HepG2 (cell line): Measurements from ENCODE around the gene WAS. TPM values are rescaled to one million over a fixed set of nuclear protein-coding genes. Genes with fewer than 3 reads are reported as not detected.
A peak's percentile ranks its signal among the peaks of the same experiment; 100 is the strongest.

Source experiments
- ARID3A ChIP-seq: IDR thresholded peaks from 2 replicates; pipeline ENCODE4 v1.6.1; 2012; ENCODE audit warnings: low read depth, low read length, improper control_type of control experiment
- ARNT2 ChIP-seq: sonication (generic); formaldehyde crosslinking; IDR thresholded peaks from 2 replicates; pipeline ENCODE4 v1.8.0; 2022; ENCODE audit warnings: mild to moderate bottlenecking, low read depth, missing genetic modification reagents, moderate library complexity
- GATAD1 ChIP-seq: IDR thresholded peaks from 2 replicates; pipeline ENCODE4 v1.6.1; 2016; ENCODE audit warnings: missing genetic modification reagents, missing compliant biosample characterization
- SYNCRIP ChIP-seq: fragments of 200-400 bp; formaldehyde crosslinking; IDR thresholded peaks from 2 replicates; pipeline ENCODE4 v1.6.1; 2018; ENCODE audit warnings: mild to moderate bottlenecking, low read depth, low read length; ENCODE audit not compliant: insufficient read depth
- ZBTB49 ChIP-seq: sonication (generic); formaldehyde crosslinking; IDR thresholded peaks from 2 replicates; pipeline ENCODE4 v1.4.0; 2020; ENCODE audit warnings: missing genetic modification reagents, borderline replicate concordance
- ZSCAN21 ChIP-seq: sonication (generic); formaldehyde crosslinking; IDR thresholded peaks from 2 replicates; pipeline ENCODE4 v1.8.0; 2022; ENCODE audit warnings: mild to moderate bottlenecking, missing genetic modification reagents, moderate library complexity, borderline replicate concordance
- polyA plus RNA-seq, 8 experiments: library from polyadenylated mRNA; depleted of rRNA in 3 of 8; stranded (reverse) in 7 of 8; unstranded in 1 of 8; fragments of >200 nt; fragmentation: Illumina TruSeq in 4 of 8; extraction: Trizol in 4 of 8; gene quantifications; 2 replicates each; pipeline versions ENCODE4 v1.2.1 to v1.2.3, GENCODE V29; 2011 to 2016; ENCODE audit warnings: low read depth in 4 of 8, missing spikeins in 1 of 8, mixed read lengths in 1 of 8; ENCODE audit not compliant: insufficient read depth in 1 of 8
- total RNA-seq, 5 experiments: library from RNA; depleted of rRNA; stranded (reverse); fragments of >200 nt; fragmentation: Illumina TruSeq; extraction: Trizol; gene quantifications; 2 replicates each; pipeline ENCODE4 v1.2.3, GENCODE V29; 2016; ENCODE audit warnings: low read depth in 1 of 5
- TF ChIP-seq, protein P1 (sequence below): sonication (generic); formaldehyde crosslinking; IDR thresholded peaks from 2 replicates; pipeline ENCODE4 v1.4.0; 2020; ENCODE audit warnings: mild to moderate bottlenecking, missing genetic modification reagents
- TF ChIP-seq, protein P2 (sequence below): sonication (generic); formaldehyde crosslinking; IDR thresholded peaks from 2 replicates; pipeline ENCODE4 v1.4.0; 2020; ENCODE audit warnings: mild to moderate bottlenecking, missing genetic modification reagents, borderline replicate concordance

The WAS gene
- total and polyA plus RNA-seq, 2 of the 13 experiments (the other 11 are each of a cell fraction or from before 2014, with no cell fraction given) = 0.11 TPM; not detected in 1

DNA sequence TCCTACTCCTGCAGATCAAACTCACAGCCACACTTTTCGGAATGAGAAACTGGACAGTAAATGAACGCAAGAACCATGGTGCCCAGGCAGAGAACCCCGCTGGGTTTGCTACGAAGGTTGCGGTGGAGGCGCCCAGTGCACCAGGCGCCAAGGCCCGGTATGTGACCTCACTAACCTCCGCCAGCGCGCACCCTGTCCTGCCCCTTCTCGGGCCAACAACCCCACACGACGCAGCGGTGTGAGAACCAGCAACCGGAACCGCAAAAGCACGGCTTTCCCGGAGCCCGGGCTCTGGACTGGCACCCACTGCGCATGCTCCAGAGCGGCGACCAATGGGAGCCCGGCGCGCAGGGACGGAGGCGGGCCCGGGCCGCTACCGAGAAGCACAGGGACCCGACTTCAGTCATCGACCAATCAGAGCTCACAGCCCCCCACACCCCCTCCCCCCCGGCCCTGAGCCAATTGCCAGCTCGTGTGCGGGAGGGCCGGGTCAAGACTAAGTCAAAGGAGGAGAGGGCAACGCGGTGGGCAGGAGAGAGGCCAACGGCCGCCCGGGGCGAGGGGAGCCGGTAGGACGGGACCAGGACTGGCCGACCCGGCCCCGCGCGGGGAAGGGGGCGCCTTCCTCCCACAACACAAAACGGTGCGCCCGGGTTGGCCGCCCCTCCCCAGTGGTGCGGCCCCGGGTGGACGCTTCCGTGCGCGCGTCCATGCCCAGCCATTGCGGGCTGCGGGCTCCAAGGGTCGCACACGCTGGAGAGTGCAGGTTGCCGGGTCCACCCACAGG is 7.3 kb upstream of the WAS start (continued):
- TF ChIP-seq, protein P1, sequence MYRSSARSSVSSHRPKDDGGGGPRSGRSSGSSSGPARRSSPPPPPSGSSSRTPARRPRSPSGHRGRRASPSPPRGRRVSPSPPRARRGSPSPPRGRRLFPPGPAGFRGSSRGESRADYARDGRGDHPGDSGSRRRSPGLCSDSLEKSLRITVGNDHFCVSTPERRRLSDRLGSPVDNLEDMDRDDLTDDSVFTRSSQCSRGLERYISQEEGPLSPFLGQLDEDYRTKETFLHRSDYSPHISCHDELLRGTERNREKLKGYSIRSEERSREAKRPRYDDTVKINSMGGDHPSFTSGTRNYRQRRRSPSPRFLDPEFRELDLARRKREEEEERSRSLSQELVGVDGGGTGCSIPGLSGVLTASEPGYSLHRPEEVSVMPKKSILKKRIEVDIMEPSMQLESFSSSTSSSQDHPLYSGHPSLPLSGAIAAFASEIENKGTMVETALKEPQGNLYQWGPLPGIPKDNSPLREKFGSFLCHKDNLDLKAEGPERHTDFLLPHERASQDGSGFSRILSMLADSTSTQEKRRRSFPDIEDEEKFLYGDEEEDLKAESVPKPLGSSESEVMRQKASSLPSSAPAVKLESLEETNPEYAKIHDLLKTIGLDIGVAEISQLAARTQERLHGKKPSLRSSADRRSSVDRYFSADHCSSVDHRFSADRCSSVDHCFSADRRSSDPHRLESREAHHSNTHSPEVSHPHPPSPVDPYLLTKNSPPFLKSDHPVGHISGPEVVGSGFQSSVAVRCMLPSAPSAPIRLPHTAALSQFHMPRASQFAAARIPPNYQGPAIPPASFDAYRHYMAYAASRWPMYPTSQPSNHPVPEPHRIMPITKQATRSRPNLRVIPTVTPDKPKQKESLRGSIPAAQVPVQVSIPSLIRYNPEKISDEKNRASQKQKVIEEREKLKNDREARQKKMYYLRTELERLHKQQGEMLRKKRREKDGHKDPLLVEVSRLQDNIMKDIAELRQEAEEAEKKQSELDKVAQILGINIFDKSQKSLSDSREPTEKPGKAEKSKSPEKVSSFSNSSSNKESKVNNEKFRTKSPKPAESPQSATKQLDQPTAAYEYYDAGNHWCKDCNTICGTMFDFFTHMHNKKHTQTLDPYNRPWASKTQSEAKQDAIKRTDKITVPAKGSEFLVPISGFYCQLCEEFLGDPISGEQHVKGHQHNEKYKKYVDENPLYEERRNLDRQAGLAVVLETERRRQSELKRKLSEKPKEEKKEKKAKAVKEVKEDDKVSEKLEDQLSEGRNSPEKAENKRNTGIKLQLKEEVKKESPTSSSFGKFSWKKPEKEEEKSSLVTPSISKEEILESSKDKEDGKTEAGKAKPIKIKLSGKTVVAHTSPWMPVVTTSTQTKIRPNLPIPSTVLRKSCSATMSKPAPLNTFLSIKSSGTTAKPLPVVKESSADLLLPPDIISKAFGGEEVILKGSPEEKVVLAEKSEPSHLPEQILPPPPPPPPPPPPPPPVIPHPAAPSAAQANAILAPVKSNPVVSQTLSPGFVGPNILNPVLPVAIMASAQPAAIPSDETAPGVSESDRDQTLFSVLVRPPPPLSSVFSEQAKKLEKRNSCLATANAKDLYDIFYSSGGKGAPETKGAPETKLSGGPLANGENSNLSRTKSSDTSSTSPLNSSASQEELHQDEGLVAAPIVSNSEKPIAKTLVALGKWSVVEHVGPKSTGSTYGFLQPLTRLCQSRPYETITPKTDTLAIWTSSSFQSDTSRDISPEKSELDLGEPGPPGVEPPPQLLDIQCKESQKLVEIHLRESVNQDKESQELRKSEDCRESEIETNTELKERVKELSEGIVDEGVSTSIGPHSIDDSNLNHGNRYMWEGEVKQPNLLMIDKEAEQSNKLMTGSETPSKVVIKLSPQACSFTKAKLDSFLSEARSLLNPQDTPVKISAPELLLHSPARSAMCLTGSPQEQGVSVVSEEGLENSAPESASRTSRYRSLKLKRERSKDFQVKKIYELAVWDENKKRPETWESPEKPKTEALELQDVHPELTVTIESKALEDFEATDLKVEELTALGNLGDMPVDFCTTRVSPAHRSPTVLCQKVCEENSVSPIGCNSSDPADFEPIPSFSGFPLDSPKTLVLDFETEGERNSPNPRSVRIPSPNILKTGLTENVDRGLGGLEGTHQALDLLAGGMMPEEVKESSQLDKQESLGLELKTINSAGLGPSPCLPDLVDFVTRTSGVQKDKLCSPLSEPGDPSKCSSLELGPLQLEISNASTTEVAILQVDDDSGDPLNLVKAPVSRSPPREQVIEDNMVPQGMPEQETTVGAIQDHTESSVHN (CRISPR knock-in tag) = no peak
- TF ChIP-seq, protein P2, sequence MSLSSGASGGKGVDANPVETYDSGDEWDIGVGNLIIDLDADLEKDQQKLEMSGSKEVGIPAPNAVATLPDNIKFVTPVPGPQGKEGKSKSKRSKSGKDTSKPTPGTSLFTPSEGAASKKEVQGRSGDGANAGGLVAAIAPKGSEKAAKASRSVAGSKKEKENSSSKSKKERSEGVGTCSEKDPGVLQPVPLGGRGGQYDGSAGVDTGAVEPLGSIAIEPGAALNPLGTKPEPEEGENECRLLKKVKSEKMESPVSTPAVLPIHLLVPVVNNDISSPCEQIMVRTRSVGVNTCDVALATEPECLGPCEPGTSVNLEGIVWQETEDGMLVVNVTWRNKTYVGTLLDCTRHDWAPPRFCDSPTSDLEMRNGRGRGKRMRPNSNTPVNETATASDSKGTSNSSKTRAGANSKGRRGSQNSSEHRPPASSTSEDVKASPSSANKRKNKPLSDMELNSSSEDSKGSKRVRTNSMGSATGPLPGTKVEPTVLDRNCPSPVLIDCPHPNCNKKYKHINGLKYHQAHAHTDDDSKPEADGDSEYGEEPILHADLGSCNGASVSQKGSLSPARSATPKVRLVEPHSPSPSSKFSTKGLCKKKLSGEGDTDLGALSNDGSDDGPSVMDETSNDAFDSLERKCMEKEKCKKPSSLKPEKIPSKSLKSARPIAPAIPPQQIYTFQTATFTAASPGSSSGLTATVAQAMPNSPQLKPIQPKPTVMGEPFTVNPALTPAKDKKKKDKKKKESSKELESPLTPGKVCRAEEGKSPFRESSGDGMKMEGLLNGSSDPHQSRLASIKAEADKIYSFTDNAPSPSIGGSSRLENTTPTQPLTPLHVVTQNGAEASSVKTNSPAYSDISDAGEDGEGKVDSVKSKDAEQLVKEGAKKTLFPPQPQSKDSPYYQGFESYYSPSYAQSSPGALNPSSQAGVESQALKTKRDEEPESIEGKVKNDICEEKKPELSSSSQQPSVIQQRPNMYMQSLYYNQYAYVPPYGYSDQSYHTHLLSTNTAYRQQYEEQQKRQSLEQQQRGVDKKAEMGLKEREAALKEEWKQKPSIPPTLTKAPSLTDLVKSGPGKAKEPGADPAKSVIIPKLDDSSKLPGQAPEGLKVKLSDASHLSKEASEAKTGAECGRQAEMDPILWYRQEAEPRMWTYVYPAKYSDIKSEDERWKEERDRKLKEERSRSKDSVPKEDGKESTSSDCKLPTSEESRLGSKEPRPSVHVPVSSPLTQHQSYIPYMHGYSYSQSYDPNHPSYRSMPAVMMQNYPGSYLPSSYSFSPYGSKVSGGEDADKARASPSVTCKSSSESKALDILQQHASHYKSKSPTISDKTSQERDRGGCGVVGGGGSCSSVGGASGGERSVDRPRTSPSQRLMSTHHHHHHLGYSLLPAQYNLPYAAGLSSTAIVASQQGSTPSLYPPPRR (CRISPR knock-in tag) = no peak
- TF ChIP-seq ARID3A = no peak
- TF ChIP-seq GATAD1 = peak; percentile 65
- TF ChIP-seq ZSCAN21 (CRISPR knock-in tag) = no peak
- TF ChIP-seq SYNCRIP = no peak
- no peak for TF ChIP-seq ZBTB49
- no peak; the same call in 1 of the 2 replicates for TF ChIP-seq ARNT2 (CRISPR knock-in tag)
